HepG2 (cell line): Measurements from ENCODE around the gene GRIK1. TPM values are rescaled to one million over a fixed set of nuclear protein-coding genes. Genes with fewer than 3 reads are reported as not detected.

Experiments
- ATAC-seq: fragments of 200-7000 bp; cut with Tn5 transposase; 3 replicates; pipeline ENCODE4 v1.9.1; 2020; ENCODE audit warnings: mild to moderate bottlenecking, moderate library complexity
- BruUV-seq: library from RNA; stranded (reverse); fragments of 400-500 nt; replicated peaks from 2 replicates; lab custom pipeline; 2021; lab: Mats Ljungman, UMichigan
- CTCF ChIA-PET: fragments of 300-600 bp; formaldehyde crosslinking; extraction: SDS; loops from one replicate; lab custom pipeline; 2021; ENCODE audit warnings: low total read pairs, inconsistent platforms, low intra/inter-chr PET ratio; lab: Yijun Ruan, JAX
- POLR2A ChIA-PET: fragments of 350-600 bp; sonication (Branson Sonifier 250); formaldehyde crosslinking; loops from one replicate; lab custom pipeline; 2020; ENCODE audit warnings: antibody characterized with exemption, inconsistent platforms; lab: Yijun Ruan, JAX
- DNase-seq: peaks from one replicate; pipeline ENCODE4 v3.0.0-alpha.2; 2015; ENCODE audit warnings: low spot score
- FAIRE-seq: peaks from 3 replicates; lab custom pipeline; 2011; peaks lifted over from hg19 to GRCh38; lab: Jason Lieb, UNC
- H2AFZ ChIP-seq: one replicate; pipeline ENCODE4 v1.6.1; 2011; ENCODE audit warnings: low read length, inconsistent platforms
- H3K27ac ChIP-seq: fragments of 300-600 bp; 3 replicates; pipeline ENCODE4 v1.8.0; 2011; ENCODE audit warnings: mixed run types, mild to moderate bottlenecking, mixed read lengths, low read length, inconsistent platforms; ENCODE audit not compliant: insufficient read depth; ENCODE audit errors: extremely low read length
- H3K27me3 ChIP-seq, 2 experiments: fragments of 200-600 bp in 1 of 2; 2 replicates in 1 of 2; 3 replicates in 1 of 2; pipeline versions ENCODE4 v1.6.0 to v1.8.0; 2011; ENCODE audit warnings: low read length in 2 of 2, mild to moderate bottlenecking in 2 of 2, moderate library complexity in 2 of 2, inconsistent platforms in 1 of 2; ENCODE audit not compliant: insufficient read depth in 2 of 2, control insufficient read depth in 1 of 2
- H3K36me3 ChIP-seq, 2 experiments: fragments of 200-600 bp in 1 of 2; replicated peaks in 1 of 2; 2 replicates in 1 of 2; 3 replicates in 1 of 2; pipeline versions ENCODE4 v1.5.1 to v1.8.0; 2011; ENCODE audit warnings: low read length in 2 of 2, inconsistent platforms in 1 of 2; ENCODE audit not compliant: insufficient read depth in 2 of 2, control insufficient read depth in 1 of 2
- H3K4me1 ChIP-seq: 2 replicates; pipeline ENCODE4 v1.5.1; 2012; ENCODE audit warnings: low read length, inconsistent platforms; ENCODE audit not compliant: insufficient read depth
- H3K4me2 ChIP-seq: 2 replicates; pipeline ENCODE4 v1.6.0; 2011; ENCODE audit warnings: low read depth, low read length, inconsistent platforms
- H3K4me3 ChIP-seq, 3 experiments: fragments of 200-600 bp in 1 of 3; sonication (generic), shearing (Covaris generic) in 1 of 3; replicated peaks in 1 of 3; 2 replicates each; pipeline ENCODE4 v1.5.1; 2011 to 2016; ENCODE audit warnings: low read length in 3 of 3, inconsistent platforms in 2 of 3, low read depth in 2 of 3, mild to moderate bottlenecking in 2 of 3, control low read depth in 1 of 3, mixed read lengths in 1 of 3; ENCODE audit not compliant: insufficient read depth in 1 of 3
- H3K79me2 ChIP-seq: one replicate; pipeline ENCODE4 v1.6.1; 2011; ENCODE audit warnings: low read length, inconsistent platforms; ENCODE audit not compliant: insufficient read depth
- H3K9ac ChIP-seq: 2 replicates; pipeline ENCODE4 v1.6.0; 2011; ENCODE audit warnings: mild to moderate bottlenecking, low read depth, low read length, inconsistent platforms; ENCODE audit not compliant: insufficient read depth
- H3K9me3 ChIP-seq: 2 replicates; pipeline ENCODE4 v1.5.1; 2012; ENCODE audit warnings: mild to moderate bottlenecking, low read length
- H4K20me1 ChIP-seq: 2 replicates; pipeline ENCODE4 v1.6.0; 2011; ENCODE audit warnings: inconsistent platforms, mild to moderate bottlenecking, low read length, moderate library complexity; ENCODE audit not compliant: insufficient read depth
- MAZ ChIP-seq, 2 experiments: sonication (generic) in 1 of 2; formaldehyde crosslinking in 1 of 2; IDR thresholded peaks; 2 replicates each; pipeline versions ENCODE4 v1.5.0 to v1.6.1; 2012 to 2020; ENCODE audit warnings: low read depth in 2 of 2, mild to moderate bottlenecking in 2 of 2, borderline replicate concordance in 1 of 2, improper control_type of control experiment in 1 of 2, low read length in 1 of 2, missing genetic modification reagents in 1 of 2, moderate library complexity in 1 of 2
- NR2F6 ChIP-seq, 2 experiments: IDR thresholded peaks; 2 replicates each; pipeline ENCODE4 v1.6.1; 2016; ENCODE audit warnings: antibody characterized with exemption in 1 of 2, mild to moderate bottlenecking in 1 of 2
- POGZ ChIP-seq: sonication (generic); formaldehyde crosslinking; IDR thresholded peaks from 2 replicates; pipeline ENCODE4 v1.4.0; 2020; ENCODE audit warnings: mild to moderate bottlenecking, missing genetic modification reagents
- RARG ChIP-seq: sonication (generic); formaldehyde crosslinking; IDR thresholded peaks from 2 replicates; pipeline ENCODE4 v1.4.0; 2020; ENCODE audit warnings: low read depth, mild to moderate bottlenecking, missing genetic modification reagents
- SAFB2 ChIP-seq: sonication (generic); formaldehyde crosslinking; IDR thresholded peaks from 2 replicates; pipeline ENCODE4 v1.5.1; 2020; ENCODE audit warnings: missing genetic modification reagents, low read depth, mild to moderate bottlenecking, borderline replicate concordance
- SRSF1 ChIP-seq: fragments of 200-400 bp; formaldehyde crosslinking; optimal IDR thresholded peaks from 2 replicates; pipeline ENCODE3; 2017; ENCODE audit warnings: mild to moderate bottlenecking, low read depth, low read length, moderate library complexity
- ZNF451 ChIP-seq: sonication (generic); formaldehyde crosslinking; IDR thresholded peaks from 2 replicates; pipeline ENCODE4 v1.5.0; 2020; ENCODE audit warnings: mild to moderate bottlenecking, missing genetic modification reagents
- ZNF883 ChIP-seq: sonication (generic); formaldehyde crosslinking; IDR thresholded peaks from 2 replicates; pipeline ENCODE4 v1.5.1; 2020; ENCODE audit warnings: mild to moderate bottlenecking, missing genetic modification reagents; ENCODE audit errors: not compliant biosample characterization
- whole genome bisulfite sequencing: methylation state at CpG from one replicate; pipeline ENCODE4 v1.1.6; 2017; ENCODE audit warnings: low lambda C conversion rate; 5-methylcytosine and 5-hydroxymethylcytosine counted together
- in situ Hi-C: cut with HindIII; loops from 2 replicates; pipeline ENCODE4 v1.10.0; 2017; ENCODE audit warnings: low pct_unique_long_range_greater_than_20kb; ENCODE audit not compliant: extremely low pct_ligation_motif_present
- intact Hi-C: fragments of 100-400 bp; cut with micrococcal nuclease; formaldehyde crosslinking; loops from one replicate; pipeline ENCODE4 v1.10.0; 2022; ENCODE audit not compliant: unreplicated experiment
- polyA plus RNA-seq, 8 experiments: library from polyadenylated mRNA; depleted of rRNA in 3 of 8; stranded (reverse) in 7 of 8; unstranded in 1 of 8; fragments of >200 nt; fragmentation: Illumina TruSeq in 4 of 8; extraction: Trizol in 4 of 8; gene quantifications; 2 replicates each; pipeline versions ENCODE4 v1.2.1 to v1.2.3, GENCODE V29; 2011 to 2016; ENCODE audit warnings: low read depth in 4 of 8, missing spikeins in 1 of 8, mixed read lengths in 1 of 8; ENCODE audit not compliant: insufficient read depth in 1 of 8
- total RNA-seq, 5 experiments: library from RNA; depleted of rRNA; stranded (reverse); fragments of >200 nt; fragmentation: Illumina TruSeq; extraction: Trizol; gene quantifications; 2 replicates each; pipeline ENCODE4 v1.2.3, GENCODE V29; 2016; ENCODE audit warnings: low read depth in 1 of 5
- TF ChIP-seq, protein P1 (sequence below), 2 experiments: sonication (generic) in 1 of 2; formaldehyde crosslinking in 1 of 2; IDR thresholded peaks; 2 replicates each; pipeline versions ENCODE4 v1.5.1 to v1.6.1; 2011 to 2020; ENCODE audit warnings: borderline replicate concordance in 1 of 2, low read depth in 1 of 2, low read length in 1 of 2, mild to moderate bottlenecking in 1 of 2, missing genetic modification reagents in 1 of 2, moderate library complexity in 1 of 2
- TF ChIP-seq, protein P2 (sequence below): IDR thresholded peaks from 2 replicates; pipeline ENCODE4 v1.6.1; 2016; ENCODE audit warnings: missing genetic modification reagents, missing compliant biosample characterization

GRIK1 gene
- total and polyA plus RNA-seq, 2 of the 13 experiments (the other 11 are each of a cell fraction or from before 2014, with no cell fraction given) = not detected

DNA sequence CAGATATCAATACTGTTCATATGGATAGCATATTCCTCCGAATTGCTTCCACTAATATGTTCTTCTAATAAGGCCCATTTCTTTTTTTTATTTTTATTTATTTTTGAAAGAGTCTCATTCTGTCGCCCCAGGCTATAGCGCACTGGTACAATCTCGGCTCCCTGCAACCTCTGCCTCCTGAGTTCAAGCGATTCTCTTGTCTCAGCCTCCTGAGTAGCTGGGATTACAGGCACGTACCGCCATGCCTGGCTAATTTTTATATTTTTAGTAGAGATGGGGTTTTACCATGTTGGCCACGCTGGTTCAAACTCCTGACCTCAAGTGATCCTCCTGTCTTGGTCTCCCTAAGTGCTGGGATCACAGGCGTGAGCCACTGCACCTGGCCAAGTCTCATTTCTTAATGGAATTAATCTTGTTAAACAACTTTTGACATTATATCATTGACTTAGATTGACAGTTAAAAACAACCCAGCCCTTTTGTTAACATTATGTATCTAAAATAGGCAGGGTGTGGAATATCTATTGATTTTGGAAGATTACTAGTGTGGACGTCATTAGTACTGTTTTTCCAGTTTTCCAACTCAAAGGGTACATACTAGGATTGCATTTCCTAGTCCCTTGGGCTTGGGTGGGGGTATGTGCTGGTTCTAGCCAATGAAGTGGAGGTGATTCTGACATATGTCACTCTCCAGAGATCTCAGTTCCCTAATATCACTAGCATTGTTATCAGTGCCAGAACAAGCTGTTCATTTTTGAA is 281.4 kb downstream of the GRIK1 start:
- no peak for TF ChIP-seq SRSF1
- no peak for TF ChIP-seq MAZ (IDR thresholded peaks at IDR 0.05; ENCODE audit: borderline replicate concordance, low read depth, low read length)
- TF ChIP-seq MAZ (CRISPR knock-in tag; IDR thresholded peaks at IDR 0.05; ENCODE audit: low read depth) = no peak
- TF ChIP-seq SAFB2 (CRISPR knock-in tag) = no peak
- TF ChIP-seq POGZ (CRISPR knock-in tag) = no peak
- no peak for TF ChIP-seq ZNF883
- TF ChIP-seq, protein P1, sequence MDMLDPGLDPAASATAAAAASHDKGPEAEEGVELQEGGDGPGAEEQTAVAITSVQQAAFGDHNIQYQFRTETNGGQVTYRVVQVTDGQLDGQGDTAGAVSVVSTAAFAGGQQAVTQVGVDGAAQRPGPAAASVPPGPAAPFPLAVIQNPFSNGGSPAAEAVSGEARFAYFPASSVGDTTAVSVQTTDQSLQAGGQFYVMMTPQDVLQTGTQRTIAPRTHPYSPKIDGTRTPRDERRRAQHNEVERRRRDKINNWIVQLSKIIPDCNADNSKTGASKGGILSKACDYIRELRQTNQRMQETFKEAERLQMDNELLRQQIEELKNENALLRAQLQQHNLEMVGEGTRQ (IDR thresholded peaks at IDR 0.05; ENCODE audit: low read depth, low read length) = no peak
- TF ChIP-seq, protein P1 (CRISPR knock-in tag; IDR thresholded peaks at IDR 0.05; ENCODE audit: borderline replicate concordance) = no peak
- TF ChIP-seq, protein P2, sequence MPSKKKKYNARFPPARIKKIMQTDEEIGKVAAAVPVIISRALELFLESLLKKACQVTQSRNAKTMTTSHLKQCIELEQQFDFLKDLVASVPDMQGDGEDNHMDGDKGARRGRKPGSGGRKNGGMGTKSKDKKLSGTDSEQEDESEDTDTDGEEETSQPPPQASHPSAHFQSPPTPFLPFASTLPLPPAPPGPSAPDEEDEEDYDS (CRISPR knock-in tag) = no peak
- TF ChIP-seq NR2F6 (IDR thresholded peaks at IDR 0.05) = no peak
- TF ChIP-seq NR2F6 (CRISPR knock-in tag; IDR thresholded peaks at IDR 0.05) = no peak
- no peak for TF ChIP-seq RARG (CRISPR knock-in tag)
- TF ChIP-seq ZNF451 (CRISPR knock-in tag) = no peak
- DNase-seq = no peak
- no peak for FAIRE-seq
- BruUV-seq = no TSS peak
- intact Hi-C loops = no loop called here
- 54% methylated on average over 10 of the region's 10 CpGs for WGBS
- H3K27me3 ChIP-seq = no peaks in the 10 kb centered on the region
- H3K9me3 ChIP-seq = no peaks in the 10 kb centered on the region
- H3K79me2 ChIP-seq = no peaks in the 10 kb centered on the region
- ChIA-PET POLR2A (no interaction called here), CTCF (no interaction called here)
- ATAC-seq = no peak
- in situ Hi-C loops = no loop called here
- no peak overlapping the region for H2AFZ ChIP-seq
- H3K4me1 ChIP-seq = peaks cover 7% of the 10 kb centered on the region
- no peak overlapping the region for H3K4me3 ChIP-seq
- H3K27ac ChIP-seq = no peak overlapping the region
- no peak overlapping the region for H3K9ac ChIP-seq
- H4K20me1 ChIP-seq = no peaks in the 10 kb centered on the region
- no peaks in the 10 kb centered on the region for H3K36me3 ChIP-seq
- no peak overlapping the region for H3K4me2 ChIP-seq
